Measurements from ENCODE around the gene DPF1.
"Not testable (repeated sequence)": the region's sequence is repeated elsewhere in the genome, so short reads cannot be mapped to it uniquely, and the experiment has no call there.

The DPF1 gene

DNA sequence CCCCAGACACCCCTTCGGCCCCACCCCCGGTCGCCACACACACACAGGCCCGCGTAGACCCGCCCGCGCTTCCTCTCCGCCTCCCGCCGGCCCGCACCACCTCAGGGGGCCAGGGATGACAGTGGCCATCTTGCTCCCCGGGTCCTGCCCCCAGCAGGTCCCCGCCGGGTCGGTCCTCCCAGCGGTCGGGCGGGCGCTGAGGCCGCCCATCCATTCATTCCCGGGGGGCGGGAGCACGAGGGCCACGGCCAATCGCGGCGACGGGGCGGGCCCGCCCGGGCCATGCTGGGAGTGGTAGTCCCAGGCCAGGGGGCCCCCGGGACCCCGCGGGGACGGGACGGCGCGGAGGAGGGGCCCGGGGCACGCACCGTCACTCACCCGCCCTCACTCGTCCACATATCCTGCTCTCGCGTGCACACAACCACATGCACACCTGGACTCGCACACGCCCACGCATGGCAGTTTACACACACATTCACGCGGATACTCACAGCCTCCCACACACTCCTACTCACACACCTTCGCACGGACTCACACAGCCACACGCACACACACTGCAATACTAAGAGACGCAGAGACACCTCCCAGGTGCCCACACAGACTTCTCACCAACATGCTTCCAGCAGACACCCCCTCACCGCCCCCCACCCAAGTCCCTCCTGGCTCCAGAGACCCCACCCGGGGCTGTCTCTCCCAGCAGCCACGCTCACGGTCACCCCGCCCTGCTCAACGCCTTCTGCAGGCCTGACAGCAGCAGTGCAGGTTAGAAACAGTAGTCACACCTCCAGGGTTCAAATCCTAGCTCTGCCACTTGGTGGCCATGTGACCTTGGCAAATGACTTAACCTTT is at the start of gene DPF1:
Gene DPF1, minus strand, starts transcription at position 209 of the 849 bp plus-strand sequence. Its CDS starts 80 bp downstream, at position 129.
- DNase-seq (ENCODE audit: low spot score), result peak; percentile 89

DNA sequence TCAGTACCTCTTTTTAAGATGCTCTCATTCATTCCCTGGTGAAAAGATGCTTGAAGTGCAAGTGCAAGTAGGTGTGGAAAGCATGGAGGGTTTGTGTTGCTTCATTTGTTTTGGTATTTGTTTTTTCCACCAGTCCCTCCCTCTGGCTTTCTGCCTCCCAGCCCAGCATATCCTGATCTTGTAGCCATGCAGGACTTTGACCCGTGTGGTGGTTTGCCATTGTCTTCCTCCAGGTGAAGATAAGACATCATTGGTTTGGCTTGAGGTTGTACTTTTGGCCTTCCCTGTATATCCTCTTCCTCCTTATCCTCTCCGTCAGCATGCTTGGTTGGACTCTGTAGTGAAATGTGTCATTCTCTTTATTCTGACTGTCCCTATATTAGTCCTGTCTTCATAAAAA is 49.5 kb upstream of the DPF1 start:
- DNase-seq (ENCODE audit: low spot score), result no peak

DNA sequence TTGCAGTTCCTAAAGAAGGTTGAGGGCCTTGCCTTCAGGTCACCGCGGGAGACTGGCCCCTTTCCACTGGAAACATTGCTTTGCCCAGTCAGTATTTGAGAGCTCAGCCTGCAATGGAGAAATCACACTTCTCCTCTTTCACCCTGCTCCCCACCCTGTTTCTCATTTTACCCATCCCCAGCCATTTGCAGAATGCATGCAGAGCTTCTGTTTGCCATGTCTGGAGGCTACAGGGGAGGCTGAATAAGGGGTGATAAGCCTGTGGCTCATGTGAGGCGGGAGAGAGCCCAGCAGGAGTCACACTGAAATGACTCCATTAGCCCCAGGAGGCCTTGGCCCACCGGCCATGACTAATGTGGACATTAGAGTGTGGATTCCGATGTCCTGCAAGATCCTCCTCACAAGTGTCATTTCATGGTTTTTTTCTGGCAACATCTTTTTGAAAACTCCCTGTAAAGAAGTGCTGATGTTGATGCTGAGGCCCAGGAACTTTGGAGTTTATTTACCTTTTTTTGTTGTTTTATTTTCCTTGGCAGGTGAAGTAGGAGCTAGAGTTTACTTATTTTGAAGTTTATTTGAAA is 46.7 kb upstream of the DPF1 start:
- DNase-seq (ENCODE audit: low spot score), result no peak

DNA sequence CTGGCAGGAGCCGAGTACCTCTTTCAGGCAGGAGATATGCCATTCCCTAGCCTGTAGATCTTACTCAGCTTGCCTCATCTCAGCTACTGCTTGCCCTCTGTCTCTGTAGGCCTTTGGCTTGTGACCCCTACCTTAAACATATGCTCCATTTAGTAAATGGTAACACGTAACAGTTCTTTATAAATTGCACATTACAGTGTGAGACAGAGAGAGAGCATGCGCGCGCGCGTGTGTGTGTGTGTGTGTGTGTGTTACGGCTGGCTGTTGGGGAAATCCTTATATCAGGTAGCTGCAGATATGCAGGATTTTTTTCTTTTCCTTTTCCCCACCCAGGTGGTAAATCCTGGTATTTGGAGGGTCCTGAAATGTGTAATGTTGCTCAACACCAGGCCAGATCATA is 44.5 kb upstream of the DPF1 start:
- no peak for DNase-seq (ENCODE audit: low spot score)

DNA sequence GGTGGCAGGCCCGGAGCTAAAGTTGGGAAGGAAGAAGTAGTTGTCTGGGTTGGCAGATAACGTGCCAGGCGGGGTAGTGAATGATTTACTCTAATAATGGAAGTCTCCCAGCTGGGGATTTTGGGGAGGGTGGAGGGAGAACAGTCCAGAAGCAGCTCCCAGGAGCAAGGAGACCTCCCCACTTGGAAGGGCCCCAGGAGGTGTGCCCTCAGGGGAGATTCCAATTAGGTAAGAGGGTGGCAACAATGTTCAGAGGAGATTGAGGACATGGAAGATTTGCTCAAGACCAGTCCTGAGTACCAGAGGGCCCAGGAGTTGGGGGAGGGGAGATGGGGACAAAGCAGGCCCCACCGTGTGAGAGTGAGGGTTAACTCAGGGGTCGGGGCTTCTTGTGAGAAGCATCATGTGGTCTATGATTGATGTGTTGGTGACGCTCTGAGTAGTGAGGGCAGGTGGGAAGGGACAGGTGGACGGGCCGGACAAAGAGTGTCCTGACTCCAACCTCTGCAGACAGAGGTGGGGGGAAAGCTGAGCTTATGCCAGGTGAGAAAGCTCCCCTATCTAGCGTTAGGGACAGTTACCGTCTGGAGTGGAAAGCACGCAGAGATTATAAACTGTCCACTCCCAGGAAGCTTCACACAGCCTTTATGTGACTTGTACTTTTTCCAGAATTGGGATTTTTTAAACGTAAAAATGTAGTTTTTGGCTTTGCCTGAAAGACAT is 43.9 kb upstream of the DPF1 start:
- DNase-seq (ENCODE audit: low spot score), result no peak

DNA sequence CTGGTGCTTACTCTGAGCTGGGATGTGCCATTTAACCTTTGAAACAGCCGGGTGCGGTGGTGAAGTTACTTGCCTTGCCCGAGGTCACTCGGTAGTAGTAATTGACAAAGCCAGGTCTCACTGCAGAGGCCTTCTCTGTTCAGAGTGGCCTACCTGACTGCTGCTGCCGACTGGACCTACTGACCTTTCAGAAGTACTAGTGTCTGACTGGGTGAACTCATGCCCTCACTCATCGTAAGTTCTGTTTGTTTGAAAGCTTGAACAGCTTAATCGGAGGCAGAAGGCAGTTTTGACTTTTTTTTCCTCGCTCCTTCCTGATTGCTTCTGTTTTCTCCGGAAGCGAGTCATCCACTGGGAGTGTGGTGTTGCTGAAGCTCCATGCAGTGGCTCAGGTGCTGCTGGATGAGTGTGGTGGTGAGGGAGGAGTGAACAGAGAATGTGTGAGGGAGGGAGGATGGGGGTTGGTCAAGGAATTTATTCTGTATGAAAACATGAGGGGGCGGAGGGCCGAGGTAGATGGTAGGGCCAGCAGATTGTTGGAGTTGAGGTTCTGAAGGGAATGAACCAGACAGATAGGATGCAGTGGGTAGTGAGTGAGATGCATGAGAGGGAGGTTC is 43.1 kb upstream of the DPF1 start:
- no peak for DNase-seq (ENCODE audit: low spot score)

DNA sequence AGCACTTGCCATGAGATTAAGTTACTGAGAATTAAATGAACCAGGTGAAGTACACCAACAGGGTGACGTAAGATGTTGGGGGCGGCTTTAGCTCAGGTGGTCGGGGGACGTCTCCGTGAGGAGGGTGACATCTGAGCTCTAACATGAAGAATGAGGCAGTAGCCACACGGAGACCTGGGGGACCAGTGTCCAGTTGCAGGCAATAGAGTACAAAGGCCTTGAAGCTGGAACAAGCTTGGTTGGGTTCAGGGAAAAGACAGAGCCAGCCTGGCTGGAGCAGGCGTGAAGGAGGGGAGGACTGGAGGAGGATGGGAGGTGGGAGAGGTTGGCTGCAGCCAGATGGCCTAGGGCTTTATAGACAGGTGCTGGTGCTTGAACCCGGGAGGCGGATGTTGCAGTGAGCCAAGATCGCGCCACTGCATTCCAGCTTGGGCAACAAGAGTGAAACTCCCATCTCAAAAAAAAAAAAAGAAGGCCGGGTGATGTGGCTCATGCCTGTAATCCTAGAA is 42.0 kb upstream of the DPF1 start:
- no peak for DNase-seq (ENCODE audit: low spot score)

DNA sequence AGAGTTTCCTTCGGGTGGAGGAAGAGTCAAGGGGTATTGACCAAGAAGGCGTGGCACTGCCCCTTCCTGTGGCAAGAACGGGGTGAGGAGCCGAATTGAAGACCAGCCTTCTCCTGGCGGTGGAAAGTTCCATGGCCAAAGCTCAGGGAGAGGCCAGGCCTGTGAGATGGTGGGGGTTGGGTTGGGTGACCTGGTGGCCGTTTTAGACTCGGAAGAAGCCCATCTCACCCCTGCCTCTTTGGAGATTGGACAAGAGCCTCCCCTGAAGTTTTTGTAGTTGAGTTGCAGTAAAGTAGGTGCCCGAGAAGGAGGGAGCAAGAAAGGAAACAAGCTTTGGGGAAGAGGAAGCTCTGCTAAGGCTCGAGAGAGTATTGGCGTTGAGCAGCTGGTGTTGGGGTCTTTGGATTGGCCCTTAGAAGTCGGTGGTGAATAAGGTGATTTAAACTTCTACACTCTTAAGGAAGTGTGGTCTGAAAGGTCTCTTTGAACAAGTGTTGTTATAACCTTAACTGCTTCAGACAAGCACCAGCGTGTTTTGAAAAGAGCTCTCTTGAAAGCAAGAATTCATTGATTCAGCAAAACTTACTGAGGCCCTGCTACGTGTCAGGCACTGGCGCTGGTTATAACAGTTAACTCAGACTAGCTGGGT is 41.3 kb upstream of the DPF1 start:
- peak; percentile 47 for DNase-seq (ENCODE audit: low spot score)

DNA sequence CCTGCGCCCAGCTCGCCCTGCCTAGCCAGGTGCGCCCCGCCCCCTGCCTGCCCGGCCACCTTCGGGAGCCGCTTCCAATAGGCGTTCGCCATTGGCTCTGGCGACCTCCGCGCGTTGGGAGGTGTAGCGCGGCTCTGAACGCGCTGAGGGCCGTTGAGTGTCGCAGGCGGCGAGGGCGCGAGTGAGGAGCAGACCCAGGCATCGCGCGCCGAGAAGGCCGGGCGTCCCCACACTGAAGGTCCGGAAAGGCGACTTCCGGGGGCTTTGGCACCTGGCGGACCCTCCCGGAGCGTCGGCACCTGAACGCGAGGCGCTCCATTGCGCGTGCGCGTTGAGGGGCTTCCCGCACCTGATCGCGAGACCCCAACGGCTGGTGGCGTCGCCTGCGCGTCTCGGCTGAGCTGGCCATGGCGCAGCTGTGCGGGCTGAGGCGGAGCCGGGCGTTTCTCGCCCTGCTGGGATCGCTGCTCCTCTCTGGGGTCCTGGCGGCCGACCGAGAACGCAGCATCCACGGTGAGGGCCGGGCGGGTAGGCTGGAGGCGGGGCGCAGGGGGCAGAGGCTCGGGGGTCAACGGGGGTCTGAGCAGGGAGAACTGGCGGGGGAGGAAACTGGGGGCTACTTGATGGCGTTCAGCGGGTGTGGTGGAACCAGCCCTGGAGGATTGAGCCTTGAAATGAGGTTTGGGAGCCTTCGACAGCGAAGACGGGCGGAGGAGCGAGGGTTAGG is 40.6 kb upstream of the DPF1 start, which contains the start of gene SPINT2:
Gene SPINT2, plus strand, starts transcription at position 88 of the 727 bp plus-strand sequence. Its CDS starts 320 bp downstream, at position 408.
- peak; percentile 83 for DNase-seq (ENCODE audit: low spot score)

DNA sequence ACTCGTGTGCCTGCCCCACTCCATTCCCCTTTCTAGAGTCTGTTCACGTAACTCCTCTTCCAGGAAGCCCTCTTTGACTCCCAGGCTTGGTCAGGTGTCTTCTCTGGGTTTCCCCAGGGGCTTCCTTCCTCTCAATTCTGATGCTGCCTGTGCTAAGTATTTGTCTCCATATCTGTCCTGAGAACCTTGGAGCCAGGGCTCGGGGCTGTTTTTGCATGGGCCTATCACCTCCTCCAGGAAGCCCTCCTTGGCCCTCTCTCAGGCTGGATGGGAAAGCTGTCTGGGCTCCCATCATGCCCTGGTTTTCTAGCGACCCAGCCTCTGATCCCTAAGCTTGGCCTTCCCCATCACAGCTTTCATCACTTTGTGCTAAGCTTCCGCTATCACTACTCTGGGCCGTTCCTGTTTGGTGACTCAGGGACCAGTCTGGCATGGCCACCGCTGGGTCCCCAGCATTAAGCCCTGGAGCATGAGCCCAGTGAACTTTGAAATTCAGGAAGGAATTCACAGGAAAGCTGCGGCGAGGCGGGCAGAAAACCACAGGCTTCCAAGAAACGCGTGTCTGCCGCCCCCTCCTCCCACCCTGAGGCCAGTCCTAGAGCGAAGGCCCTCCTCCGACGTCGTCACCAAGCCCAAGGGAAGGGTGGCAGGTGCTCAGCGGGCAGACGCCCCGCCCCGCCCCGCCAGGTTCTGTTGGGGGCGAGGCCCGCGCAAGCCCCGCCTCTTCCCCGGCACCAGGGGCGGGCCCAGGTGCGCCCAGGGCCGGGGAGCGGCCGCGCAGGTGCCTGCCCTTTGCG is 39.9 kb upstream of the DPF1 start:
- DNase-seq (ENCODE audit: low spot score), result peak; percentile 84

DNA sequence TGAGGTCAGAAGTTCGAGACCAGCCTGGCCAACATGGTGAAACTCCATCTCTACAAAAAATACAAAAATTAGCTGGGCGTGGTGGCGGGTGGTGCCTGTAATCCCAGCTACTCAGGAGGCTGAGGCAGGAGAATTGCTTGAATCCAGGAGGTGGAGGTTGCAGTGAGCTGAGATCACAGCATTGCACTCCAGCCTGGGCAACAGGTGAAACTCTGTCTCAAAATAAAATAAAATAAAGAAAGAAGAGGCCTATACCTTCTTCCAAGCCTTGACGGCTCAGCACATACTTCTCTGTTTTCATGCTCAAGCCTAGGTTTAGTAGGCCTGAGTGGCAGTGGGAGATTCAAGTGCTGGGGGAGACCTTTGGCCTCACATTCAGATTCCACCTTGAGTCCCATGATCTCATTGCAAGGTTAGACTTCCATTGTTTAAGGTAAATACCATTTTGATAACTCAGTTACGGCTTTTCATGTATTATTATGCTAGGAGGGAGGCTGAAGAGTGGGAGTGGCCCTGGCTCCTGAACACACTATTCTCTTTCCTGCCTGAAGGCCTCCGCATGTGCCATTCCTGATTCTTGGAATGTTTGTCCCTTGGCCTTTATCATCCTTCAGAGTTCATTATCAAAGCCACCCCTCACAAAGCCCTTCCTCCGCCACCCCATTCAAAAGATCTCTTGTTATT is 38.7 kb upstream of the DPF1 start:
- DNase-seq (ENCODE audit: low spot score), result no peak

DNA sequence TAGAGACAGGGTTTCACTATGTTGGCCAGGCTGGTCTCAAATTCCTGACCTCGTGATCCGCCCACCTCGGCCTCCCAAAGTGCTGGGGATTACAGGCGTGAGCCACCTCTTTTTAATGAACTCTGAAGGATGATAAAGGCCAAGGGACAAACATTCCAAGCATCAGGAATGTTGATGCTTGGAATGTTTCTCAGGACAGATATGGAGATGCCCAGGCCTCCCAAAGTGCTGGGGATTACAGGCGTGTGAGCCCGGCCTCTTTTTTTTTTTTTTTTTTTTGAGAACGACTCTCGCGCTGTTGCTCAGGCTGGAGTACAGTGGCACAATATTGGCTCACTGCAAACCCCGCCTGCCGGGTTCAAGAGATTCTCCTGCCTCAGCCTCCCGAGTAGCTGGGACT is 37.9 kb upstream of the DPF1 start:
- not testable (repeated sequence) for DNase-seq (ENCODE audit: low spot score)

DNA sequence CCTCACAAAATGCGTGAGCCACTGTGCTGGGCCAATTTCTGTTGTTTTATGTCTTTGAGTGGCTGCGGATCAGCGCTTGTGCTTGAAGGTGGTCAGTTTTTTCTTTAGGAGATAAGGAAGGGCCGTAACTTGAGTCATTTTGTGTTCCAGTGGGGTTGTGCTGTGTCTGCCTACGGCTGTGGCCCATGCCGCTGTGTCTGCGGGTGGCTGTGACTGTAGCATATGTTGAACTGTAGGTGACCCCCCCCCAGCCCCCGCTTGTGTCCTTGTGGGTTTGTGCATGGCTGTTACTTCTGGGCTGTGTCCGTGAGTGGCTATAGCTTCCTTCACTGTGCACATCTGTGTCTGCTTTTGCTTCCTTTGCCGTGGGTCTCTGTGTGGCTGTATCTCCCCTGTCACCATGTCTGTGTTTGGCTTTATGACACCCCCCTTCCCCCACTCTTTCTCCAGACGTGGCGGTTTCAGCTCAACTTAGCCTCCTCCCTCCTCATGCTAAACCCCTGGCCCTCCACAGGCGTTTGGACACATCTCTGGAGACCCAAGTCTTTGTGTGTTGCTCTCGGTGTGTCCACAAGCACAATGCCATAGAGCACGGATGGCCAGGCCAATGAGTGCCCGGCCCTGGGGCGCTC is 31.5 kb upstream of the DPF1 start:
- DNase-seq (ENCODE audit: low spot score), result no peak

DNA sequence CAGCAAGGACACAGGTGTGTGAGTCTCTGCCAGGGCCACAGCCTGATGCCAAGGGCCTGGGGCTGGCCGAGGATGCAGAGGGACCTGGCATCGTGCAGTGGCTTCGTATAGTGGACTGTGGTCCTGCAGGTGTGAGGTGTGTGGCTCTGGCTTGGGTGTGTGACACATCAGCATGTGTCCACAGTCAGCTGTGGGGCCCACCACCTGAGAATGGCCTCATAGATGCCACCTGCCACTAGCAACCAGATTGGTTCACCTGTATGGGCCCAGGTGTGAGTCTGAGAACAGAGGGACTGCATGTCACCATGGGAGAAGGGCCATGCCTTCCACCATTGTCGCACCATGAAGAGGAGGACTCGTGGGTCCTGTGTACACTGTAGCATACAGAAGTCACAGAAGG is 29.8 kb upstream of the DPF1 start:
- DNase-seq (ENCODE audit: low spot score), result no peak

DNA sequence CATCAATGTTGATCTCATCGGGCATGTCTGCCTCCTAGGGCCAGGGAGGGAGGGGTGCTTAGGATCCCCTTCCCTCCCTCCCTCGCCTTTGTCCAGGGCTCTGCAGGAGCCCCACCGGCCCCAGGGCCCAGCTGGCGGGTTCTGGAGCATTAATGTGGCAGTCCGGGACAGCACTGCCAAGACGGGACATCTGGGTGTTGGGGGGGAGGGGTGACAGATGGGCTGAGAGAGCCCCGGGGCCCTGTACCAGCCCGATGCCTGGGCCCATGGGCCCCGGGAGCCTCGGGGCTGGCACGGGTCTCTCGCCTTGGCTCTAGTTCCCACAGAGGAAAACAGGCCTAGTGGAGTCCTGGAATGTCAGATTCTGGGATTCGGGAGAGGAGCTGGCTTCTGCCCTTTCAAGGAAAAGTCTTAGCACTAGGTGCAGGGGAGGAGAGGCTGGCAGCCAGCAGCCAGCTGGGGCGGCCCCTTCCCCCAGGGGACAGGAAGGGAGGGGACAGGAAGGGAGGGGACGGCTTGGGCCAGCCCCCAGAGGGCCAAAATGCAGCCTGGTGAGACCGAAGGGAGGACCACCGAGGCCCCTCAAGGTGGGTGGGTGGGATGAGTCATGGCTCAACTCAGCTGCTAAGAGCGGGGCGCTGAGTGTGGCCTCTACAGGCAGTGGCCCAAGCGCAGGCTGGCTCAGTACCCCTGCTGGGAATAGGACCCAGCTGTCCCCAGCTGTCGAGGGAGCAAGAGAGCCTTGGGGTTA is 29.1 kb upstream of the DPF1 start:
- no peak for DNase-seq (ENCODE audit: low spot score)

DNA sequence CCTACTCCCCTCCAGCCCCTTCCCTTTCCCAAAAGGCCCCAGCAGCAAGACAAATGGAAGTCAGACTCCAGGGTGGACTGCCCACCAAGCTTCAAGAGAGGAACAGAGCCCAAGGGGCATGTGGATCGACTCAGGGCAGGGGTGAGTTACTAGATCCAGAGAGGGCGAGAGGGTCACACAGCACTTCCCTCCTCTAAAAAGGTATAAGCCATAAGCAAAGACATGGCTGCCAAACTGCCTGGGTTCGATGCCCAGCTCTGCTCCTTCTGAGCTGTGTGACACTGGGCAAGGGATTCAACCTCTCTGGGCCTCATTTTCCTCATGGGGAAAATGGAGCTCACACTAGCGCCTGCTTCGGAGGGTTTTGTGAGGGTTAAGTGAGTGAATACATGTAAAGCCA is 28.4 kb upstream of the DPF1 start:
- DNase-seq (ENCODE audit: low spot score), result no peak

DNA sequence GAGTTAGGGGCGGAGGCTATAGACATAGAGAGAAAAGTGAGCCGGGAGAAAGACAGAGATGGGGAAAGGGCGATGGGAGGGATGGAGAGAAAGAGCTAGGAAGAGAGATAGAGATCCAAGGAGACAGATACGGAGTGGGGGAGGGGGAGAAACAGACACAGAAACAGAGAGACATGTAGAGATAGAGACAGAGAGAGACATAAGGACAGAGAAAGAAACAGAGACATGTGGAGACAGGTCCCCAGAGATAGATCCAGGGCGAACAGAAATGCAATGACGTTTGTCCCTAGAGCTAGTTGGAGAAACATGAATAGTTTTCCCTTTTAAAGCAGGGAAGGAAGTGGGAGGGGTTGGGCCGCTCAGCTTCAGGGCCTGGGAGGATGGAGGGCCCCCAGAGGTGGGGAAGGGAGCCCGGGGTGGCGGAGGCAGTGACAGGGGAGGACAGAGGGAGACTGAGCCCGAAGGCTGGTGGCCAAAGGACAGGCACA is 27.6 kb upstream of the DPF1 start:
- DNase-seq (ENCODE audit: low spot score), result no peak

All from NAMALWA (cell line).